ENCODE measurements around the gene FADS3.

DNA sequence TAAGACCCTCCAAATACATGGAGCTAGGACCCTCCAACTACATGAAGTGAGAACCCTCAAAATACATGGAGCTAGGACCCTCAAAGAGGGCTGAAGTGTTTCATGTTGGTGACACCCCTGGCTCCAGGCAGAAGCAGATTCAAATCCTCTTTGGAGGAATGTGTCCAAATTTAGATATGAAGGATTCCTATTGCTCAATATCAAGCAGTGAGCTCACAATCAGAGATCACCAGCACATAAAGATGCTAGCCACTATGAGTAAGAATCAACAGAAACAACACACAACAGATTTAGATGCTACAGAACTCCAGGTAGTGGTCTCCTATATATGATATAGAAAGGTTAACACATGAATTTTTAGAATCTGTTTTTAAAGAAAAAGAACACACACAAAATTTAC, 37.3 kb upstream of the FADS3 start:
- TF ChIP-seq RARB (CRISPR knock-in tag; IDR thresholded peaks at IDR 0.05) (no peak), CREB5 (CRISPR knock-in tag; IDR thresholded peaks at IDR 0.05; ENCODE audit: low read depth) (no peak), ZFP30 (CRISPR knock-in tag; IDR thresholded peaks at IDR 0.05) (no peak), ZFP3 (CRISPR knock-in tag; IDR thresholded peaks at IDR 0.05) (no peak), PATZ1 (CRISPR knock-in tag; IDR thresholded peaks at IDR 0.05; ENCODE audit: borderline replicate concordance) (no peak), TSHZ2 (CRISPR knock-in tag; IDR thresholded peaks at IDR 0.05) (no peak), POU6F1 (CRISPR knock-in tag; IDR thresholded peaks at IDR 0.05; ENCODE audit: borderline replicate concordance, low read depth) (no peak), ZNF565 (CRISPR knock-in tag; conservative IDR thresholded peaks at IDR 0.05; ENCODE audit: low read depth) (no peak), ZC3H10 (CRISPR knock-in tag; IDR thresholded peaks at IDR 0.05) (no peak), ZNF8 (CRISPR knock-in tag; IDR thresholded peaks at IDR 0.05) (no peak)
- TF ChIP-seq, protein P1, sequence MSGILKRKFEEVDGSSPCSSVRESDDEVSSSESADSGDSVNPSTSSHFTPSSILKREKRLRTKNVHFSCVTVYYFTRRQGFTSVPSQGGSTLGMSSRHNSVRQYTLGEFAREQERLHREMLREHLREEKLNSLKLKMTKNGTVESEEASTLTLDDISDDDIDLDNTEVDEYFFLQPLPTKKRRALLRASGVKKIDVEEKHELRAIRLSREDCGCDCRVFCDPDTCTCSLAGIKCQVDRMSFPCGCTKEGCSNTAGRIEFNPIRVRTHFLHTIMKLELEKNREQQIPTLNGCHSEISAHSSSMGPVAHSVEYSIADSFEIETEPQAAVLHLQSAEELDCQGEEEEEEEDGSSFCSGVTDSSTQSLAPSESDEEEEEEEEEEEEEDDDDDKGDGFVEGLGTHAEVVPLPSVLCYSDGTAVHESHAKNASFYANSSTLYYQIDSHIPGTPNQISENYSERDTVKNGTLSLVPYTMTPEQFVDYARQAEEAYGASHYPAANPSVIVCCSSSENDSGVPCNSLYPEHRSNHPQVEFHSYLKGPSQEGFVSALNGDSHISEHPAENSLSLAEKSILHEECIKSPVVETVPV (CRISPR knock-in tag; IDR thresholded peaks at IDR 0.05) = no peak
